IPS DF 6.9 (cell line): ENCODE results near the gene CTTN.

Experiments used
- DNase-seq: peaks from one replicate; pipeline ENCODE4 v3.0.0-alpha.2; 2013; ENCODE audit warnings: low read depth, low spot score
- H3K27ac ChIP-seq: one replicate; pipeline ENCODE4 v1.5.1; 2013; ENCODE audit warnings: low read length, control low read depth
- H3K27me3 ChIP-seq: 2 replicates; pipeline ENCODE4 v1.6.1; 2013; ENCODE audit warnings: mild to moderate bottlenecking, low read length; ENCODE audit not compliant: control insufficient read depth, insufficient read depth
- H3K36me3 ChIP-seq: 2 replicates; pipeline ENCODE4 v1.6.1; 2013; ENCODE audit warnings: low read length; ENCODE audit not compliant: control insufficient read depth, insufficient read depth
- H3K4me1 ChIP-seq: 2 replicates; pipeline ENCODE4 v1.6.1; 2013; ENCODE audit warnings: low read length; ENCODE audit not compliant: control insufficient read depth, insufficient read depth
- H3K4me3 ChIP-seq: 2 replicates; pipeline ENCODE4 v1.5.1; 2013; ENCODE audit warnings: mild to moderate bottlenecking, low read length
- H3K9me3 ChIP-seq: 2 replicates; pipeline ENCODE4 v1.6.1; 2013; ENCODE audit warnings: low read length, inconsistent platforms; ENCODE audit not compliant: control insufficient read depth, insufficient read depth
- WGBS: extraction: QIAGEN DNeasy Blood & Tissue Kit; methylation state at CpG from one replicate; pipeline ENCODE4 v1.1.7; 2013; ENCODE audit warnings: mixed read lengths, missing lambda C conversion rate; ENCODE audit not compliant: insufficient read length, insufficient coverage; 5-methylcytosine and 5-hydroxymethylcytosine counted together

The CTTN gene

DNA sequence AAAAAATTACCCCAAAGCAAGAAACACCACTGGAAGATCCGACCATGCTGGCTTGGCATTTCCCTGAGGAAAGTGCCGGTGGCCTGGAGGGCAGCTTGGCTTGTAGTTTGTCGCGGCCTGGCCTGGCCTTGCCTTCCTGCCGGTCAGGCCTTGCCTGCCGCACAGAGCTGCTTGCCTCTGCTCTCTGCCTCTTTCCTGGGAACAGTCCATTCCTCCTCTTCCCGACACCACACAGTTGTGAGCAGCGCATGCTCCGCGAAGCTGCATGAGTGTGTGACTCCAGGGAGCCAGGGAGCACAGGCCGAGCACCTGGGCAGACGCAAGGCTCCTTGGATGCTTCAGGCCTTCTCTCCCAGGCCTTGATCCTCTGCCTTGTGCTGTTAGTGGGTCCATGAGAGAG is 19.8 kb downstream of the CTTN start:
- WGBS: no CpG with 5 or more reads among the region's 12 CpGs
- no peaks in the 10 kb centered on the region for H3K4me1 ChIP-seq
- no peak for DNase-seq
- H3K27me3 ChIP-seq: no peaks in the 10 kb centered on the region
- H3K4me3 ChIP-seq: no peak overlapping the region
- H3K36me3 ChIP-seq: peaks cover 63% of the 10 kb centered on the region
- no peaks in the 10 kb centered on the region for H3K9me3 ChIP-seq
- H3K27ac ChIP-seq: no peak overlapping the region

DNA sequence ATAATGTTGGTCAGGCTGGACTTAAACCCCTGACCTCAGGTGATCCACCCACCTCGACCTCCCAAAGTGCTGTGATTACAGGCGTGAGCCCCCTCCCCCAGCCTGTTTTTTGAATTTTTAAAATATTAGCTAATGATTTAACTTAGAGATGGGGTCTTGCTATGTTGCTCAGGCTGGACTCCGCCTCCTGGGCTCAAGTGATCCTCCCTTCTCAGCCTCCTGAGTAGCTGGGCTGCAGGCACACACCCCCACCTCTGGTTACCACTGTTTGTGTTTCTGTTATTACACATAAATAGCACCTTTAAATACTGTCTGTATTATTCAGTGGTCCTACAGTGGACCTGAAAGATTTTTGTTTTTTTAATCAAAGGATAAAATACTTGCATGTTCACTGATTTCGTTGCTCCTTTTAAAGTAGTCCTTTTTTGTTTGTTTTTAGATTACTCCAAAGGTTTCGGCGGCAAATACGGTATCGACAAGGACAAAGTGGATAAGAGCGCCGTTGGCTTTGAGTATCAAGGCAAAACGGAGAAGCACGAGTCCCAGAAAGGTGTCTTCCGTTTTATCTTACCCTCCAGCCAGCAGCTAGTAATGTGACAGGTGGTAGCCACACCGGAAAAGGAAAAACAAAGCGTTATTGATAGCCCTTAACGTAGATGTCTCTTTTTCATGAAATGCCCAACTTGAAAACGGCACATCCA is 21.1 kb downstream of the CTTN start:
- no peaks in the 10 kb centered on the region for H3K9me3 ChIP-seq
- H3K27ac ChIP-seq: no peak overlapping the region
- no peak overlapping the region for H3K4me3 ChIP-seq
- H3K27me3 ChIP-seq: no peaks in the 10 kb centered on the region
- H3K36me3 ChIP-seq: peaks cover 64% of the 10 kb centered on the region
- DNase-seq: no peak
- WGBS: no CpG with 5 or more reads among the region's 17 CpGs
- peaks cover 4% of the 10 kb centered on the region; the same call in 1 of the 2 replicates for H3K4me1 ChIP-seq

DNA sequence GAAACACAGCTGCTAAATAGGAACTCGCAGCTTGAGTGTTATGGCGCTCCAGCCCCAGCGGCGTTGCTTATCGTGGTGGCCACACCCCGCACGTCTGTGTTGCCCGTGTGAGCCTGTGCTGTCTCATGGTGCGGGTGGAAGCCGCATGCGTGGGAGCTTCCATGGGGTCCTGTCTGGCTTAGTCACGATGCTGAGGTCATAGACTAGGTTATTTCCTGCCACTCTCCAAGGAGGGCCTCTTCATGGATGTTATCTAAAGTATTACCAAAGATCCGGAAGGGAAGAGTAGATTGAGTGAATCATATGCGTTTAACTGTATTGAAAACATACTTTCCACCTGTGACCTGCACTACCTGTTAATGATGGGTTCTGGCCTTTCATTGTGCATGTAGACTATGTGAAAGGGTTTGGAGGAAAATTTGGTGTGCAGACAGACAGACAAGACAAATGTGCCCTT is 21.7 kb downstream of the CTTN start:
- H3K36me3 ChIP-seq: peaks cover 58% of the 10 kb centered on the region
- no peaks in the 10 kb centered on the region for H3K9me3 ChIP-seq
- H3K27ac ChIP-seq: no peak overlapping the region
- DNase-seq: no peak
- no CpG with 5 or more reads among the region's 14 CpGs for WGBS
- no peak overlapping the region for H3K4me3 ChIP-seq
- H3K27me3 ChIP-seq: no peaks in the 10 kb centered on the region
- peaks cover 4% of the 10 kb centered on the region; the same call in 1 of the 2 replicates for H3K4me1 ChIP-seq

DNA sequence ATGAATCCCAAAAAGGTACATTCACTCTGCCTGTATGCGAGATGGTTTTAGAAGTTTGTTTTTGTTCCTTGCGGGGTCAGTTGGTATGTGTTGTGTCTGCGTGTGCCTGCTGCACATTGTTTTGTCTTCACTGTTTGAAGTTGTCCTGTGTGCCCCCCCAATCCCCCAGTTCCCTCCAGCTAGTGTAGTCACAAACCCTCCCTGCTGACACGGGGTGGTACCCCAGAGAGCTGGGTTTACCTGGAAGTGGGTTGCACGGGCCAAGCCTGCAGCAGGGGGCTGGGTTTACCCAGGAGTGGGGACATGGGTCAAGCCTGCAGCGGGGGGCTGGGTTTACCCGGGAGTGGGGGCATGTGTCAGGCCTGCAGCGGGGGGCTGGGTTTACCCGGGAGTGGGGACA is 22.2 kb downstream of the CTTN start:
- no CpG with 5 or more reads among the region's 9 CpGs for WGBS
- peaks cover 4% of the 10 kb centered on the region; the same call in 1 of the 2 replicates for H3K4me1 ChIP-seq
- H3K27me3 ChIP-seq: no peaks in the 10 kb centered on the region
- H3K4me3 ChIP-seq: no peak overlapping the region
- no peaks in the 10 kb centered on the region for H3K9me3 ChIP-seq
- H3K27ac ChIP-seq: no peak overlapping the region
- H3K36me3 ChIP-seq: peaks cover 55% of the 10 kb centered on the region
- DNase-seq: no peak

DNA sequence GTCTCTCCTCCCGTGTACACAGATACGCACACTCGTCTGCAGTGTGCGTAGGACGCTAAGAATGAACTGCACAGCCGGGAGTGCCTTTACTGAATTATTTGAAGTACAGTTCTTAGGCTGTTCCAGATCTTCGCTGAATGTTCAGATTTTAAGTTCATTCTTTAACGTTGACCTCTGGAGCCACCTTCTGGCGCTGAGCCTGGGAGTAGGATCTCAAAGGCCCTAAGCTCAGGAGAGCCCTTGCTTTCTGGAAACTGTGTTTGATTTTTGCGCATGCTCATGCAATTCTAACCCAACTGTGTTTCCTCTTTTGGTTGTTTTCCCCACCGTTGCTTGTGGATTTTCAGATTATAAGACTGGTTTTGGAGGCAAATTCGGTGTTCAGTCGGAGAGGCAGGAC is 22.8 kb downstream of the CTTN start:
- Histone ChIP-seq H3K4me3 (no peak overlapping the region), H3K9me3 (no peaks in the 10 kb centered on the region), H3K36me3 (peaks cover 57% of the 10 kb centered on the region), H3K27me3 (no peaks in the 10 kb centered on the region), H3K27ac (no peak overlapping the region), H3K4me1 (peaks cover 4% of the 10 kb centered on the region; the same call in 1 of the 2 replicates)
- no peak for DNase-seq
- WGBS: no CpG with 5 or more reads among the region's 13 CpGs

DNA sequence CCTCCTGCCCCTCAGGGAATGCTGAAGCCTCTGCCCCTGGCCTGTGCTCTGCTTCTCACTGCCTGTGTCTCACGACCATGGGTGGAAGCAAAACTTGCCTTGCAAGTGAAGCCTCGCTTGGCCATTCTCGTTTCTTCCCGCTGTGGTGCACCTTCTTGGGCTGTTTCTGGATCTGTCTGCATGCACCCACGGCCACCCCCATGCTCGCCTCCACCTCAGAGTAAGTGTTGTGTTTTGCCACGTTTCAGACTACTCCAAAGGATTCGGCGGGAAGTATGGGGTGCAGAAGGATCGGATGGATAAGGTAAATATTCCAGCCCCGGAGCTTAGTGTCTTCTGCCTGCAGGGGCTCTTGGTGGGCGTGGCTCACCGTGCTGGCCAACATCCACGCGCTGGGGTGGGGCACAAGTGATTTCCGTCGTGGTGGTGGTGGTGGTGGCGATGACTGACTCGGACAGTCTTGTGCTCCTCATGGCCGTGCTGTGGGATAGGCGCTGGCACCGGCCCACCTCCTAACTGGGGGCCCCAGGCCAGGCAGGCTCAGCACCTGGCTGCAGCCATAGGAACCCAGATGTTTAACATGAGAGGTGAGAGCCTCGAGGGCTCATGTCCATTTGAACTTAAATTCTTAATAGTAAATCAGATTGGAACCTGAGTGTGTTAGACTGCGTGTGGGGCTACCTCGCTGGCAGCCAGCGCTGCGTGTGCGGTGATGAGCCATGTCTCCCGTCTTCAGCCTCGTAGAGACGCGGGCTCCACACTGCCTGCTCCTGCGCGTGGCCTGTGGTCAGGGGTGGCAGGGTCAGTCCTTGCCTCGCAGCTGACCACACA is 24.6 kb downstream of the CTTN start:
- H3K27me3 ChIP-seq: no peaks in the 10 kb centered on the region
- WGBS: no CpG with 5 or more reads among the region's 35 CpGs
- no peaks in the 10 kb centered on the region for H3K9me3 ChIP-seq
- H3K4me3 ChIP-seq: no peak overlapping the region
- peaks cover 48% of the 10 kb centered on the region for H3K36me3 ChIP-seq
- peaks cover 4% of the 10 kb centered on the region; the same call in 1 of the 2 replicates for H3K4me1 ChIP-seq
- H3K27ac ChIP-seq: no peak overlapping the region
- no peak for DNase-seq

DNA sequence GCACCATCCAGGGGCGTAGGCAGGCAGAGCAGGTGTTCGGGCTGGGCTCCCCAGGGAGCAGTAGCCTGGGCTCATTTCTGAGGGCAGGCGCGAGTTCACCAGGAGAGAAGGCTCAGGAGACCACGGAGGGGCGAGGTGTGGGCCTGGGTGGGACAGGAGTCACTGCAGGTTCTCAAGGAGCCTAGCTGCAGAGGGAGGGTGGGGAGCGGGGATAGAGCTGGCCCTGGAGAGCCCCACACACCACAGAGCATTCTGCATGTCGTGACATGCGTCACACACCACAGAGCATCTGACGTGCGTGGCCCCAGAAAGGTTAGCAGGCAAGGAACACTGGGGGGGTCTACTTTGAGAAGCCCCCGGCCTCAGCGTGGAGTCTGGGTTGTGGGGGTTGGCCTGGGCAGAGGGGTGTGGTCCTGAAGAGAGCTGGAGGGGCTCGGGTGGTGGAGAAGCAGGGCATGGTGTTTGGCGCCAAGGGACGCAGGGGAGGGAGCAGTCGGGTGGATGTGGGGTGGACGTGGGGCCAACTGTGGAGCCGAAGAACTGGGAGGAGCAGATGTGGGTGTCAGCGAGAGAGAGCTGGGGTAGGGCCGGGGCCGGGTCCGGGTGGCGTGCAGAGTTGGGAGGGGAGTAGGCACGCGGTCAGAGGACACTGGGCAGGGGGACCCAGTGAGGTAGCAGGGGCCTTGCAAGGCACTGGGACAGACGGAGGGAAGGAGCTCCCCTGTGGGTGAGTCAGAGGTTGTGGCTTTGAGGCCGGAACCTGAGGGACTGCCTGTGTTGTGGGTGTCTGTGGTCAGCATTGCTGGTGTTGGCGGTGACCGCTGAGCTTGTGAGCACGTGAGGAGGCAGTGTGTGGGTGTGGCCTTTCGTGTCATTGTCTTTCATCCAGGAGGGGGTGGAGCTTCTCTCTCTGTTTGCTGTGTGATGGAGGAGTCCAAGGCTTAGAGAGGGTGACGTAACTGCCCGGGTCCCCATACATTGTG is 25.5 kb downstream of the CTTN start:
- no peak for DNase-seq
- peaks cover 45% of the 10 kb centered on the region for H3K36me3 ChIP-seq
- H3K4me3 ChIP-seq: no peak overlapping the region
- no peaks in the 10 kb centered on the region for H3K27me3 ChIP-seq
- peaks cover 4% of the 10 kb centered on the region; the same call in 1 of the 2 replicates for H3K4me1 ChIP-seq
- no CpG with 5 or more reads among the region's 34 CpGs for WGBS
- no peak overlapping the region for H3K27ac ChIP-seq
- no peaks in the 10 kb centered on the region for H3K9me3 ChIP-seq

DNA sequence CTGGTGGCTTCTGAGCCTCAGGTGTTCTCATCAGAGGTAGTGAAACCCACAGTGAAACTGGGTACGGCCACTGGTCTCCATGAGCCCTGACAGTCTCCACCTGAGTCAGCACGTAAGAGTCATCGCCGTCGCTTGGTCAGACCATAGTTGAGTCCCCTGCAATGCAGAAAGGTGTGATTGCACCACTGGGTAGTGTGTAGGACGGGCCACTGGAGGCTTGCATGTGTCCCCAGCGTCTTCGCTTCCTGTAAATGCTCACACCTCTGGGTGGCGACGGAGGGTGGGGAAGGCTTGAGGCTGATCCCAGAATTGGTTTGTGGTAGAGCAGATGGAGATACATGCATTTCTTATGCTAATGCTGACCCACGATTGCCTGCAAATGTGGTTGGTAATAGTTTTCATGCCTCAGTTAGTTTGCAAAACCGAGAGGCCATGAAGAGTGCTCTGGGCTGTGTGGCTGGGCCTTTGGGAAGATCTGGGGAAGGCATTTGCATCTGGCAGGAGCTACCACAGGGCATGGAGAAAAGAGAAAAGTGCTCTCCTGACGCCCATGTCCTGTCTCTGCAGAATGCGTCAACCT is 26.5 kb downstream of the CTTN start:
- Histone ChIP-seq H3K9me3 (no peaks in the 10 kb centered on the region), H3K4me1 (peaks cover 4% of the 10 kb centered on the region), H3K27ac (no peak overlapping the region), H3K27me3 (no peaks in the 10 kb centered on the region), H3K36me3 (peaks cover 52% of the 10 kb centered on the region), H3K4me3 (no peak overlapping the region)
- no CpG with 5 or more reads among the region's 14 CpGs for WGBS
- DNase-seq: no peak

DNA sequence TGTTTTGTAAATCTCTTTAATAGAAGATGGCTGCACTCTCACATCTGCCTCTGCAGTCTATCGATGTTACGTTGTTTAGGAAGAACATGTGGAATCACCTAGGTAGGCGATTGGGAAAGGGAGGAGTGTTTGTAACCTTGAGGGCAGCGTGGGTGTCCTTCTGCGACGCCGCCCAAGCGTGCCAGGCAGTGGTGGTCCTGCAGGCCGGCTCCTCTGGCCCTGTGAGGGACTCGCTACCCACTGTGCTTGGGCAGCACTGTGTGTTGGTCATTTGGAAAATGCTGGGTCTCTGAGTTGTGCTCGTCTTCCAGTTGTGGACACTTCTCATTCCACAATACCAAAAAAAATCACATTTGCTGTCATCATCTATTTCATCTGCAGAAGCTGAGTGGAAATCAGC is 29.1 kb downstream of the CTTN start:
- DNase-seq: no peak
- no peaks in the 10 kb centered on the region for H3K27me3 ChIP-seq
- peaks cover 4% of the 10 kb centered on the region for H3K4me1 ChIP-seq
- no peaks in the 10 kb centered on the region for H3K9me3 ChIP-seq
- H3K27ac ChIP-seq: no peak overlapping the region
- peaks cover 51% of the 10 kb centered on the region for H3K36me3 ChIP-seq
- H3K4me3 ChIP-seq: no peak overlapping the region
- no CpG with 5 or more reads among the region's 11 CpGs for WGBS
